Neural cell (in vitro differentiated cells): ENCODE data around the gene KIF5A. TPM values are rescaled to one million over a fixed set of nuclear protein-coding genes. Genes with fewer than 3 reads are reported as not detected.

Experiments used
- H2AFZ ChIP-seq: fragments of 200-600, 300-800 bp; sonication (generic), shearing (Covaris generic); 2 replicates; pipeline ENCODE4 v1.6.0; 2014; ENCODE audit warnings: low read depth, mild to moderate bottlenecking, antibody characterized with exemption, low read length, moderate library complexity
- H3F3A ChIP-seq: fragments of 200-600 bp; shearing (Covaris generic); 2 replicates; pipeline ENCODE4 v1.6.1; 2016; ENCODE audit warnings: mild to moderate bottlenecking, moderate library complexity, mixed read lengths, antibody characterized with exemption, low read length; ENCODE audit not compliant: insufficient read depth, poor library complexity, severe bottlenecking
- H3K27ac ChIP-seq: fragments of 200-600, 300-800 bp; sonication (generic), shearing (Covaris generic); 2 replicates; pipeline ENCODE4 v1.5.1; 2014; ENCODE audit warnings: mild to moderate bottlenecking, low read length, moderate library complexity
- H3K27me3 ChIP-seq: fragments of 300-800, 200-600 bp; sonication (generic), shearing (Covaris generic); 2 replicates; pipeline ENCODE4 v1.6.0; 2014; ENCODE audit warnings: mild to moderate bottlenecking, low read depth, low read length, moderate library complexity; ENCODE audit not compliant: insufficient read depth
- H3K36me3 ChIP-seq: fragments of 300-800, 200-600 bp; sonication (generic), shearing (Covaris generic); 2 replicates; pipeline ENCODE4 v1.5.1; 2014; ENCODE audit warnings: mild to moderate bottlenecking, antibody characterized with exemption, low read length, moderate library complexity; ENCODE audit not compliant: insufficient read depth
- H3K4me2 ChIP-seq: fragments of 300-800, 200-600 bp; sonication (generic), shearing (Covaris generic); 2 replicates; pipeline ENCODE4 v1.6.0; 2014; ENCODE audit warnings: mild to moderate bottlenecking, low read length
- H3K4me3 ChIP-seq: fragments of 300-800, 200-600 bp; sonication (generic), shearing (Covaris generic); 2 replicates; pipeline ENCODE4 v1.5.1; 2014; ENCODE audit warnings: mild to moderate bottlenecking, low read length, moderate library complexity
- H3K79me2 ChIP-seq: fragments of 200-600 bp; shearing (Covaris generic); replicated peaks from 2 replicates; pipeline ENCODE4 v1.6.0; 2014; ENCODE audit warnings: mild to moderate bottlenecking, low read length, moderate library complexity; ENCODE audit not compliant: insufficient read depth
- H3K9ac ChIP-seq: fragments of 300-800, 200-600 bp; sonication (generic), shearing (Covaris generic); 2 replicates; pipeline ENCODE4 v1.6.1; 2016; ENCODE audit warnings: mild to moderate bottlenecking, low read length, mixed read lengths
- H3K9me2 ChIP-seq: fragments of 200-600 bp; shearing (Covaris generic); 2 replicates; pipeline ENCODE4 v1.6.1; 2016; ENCODE audit warnings: mild to moderate bottlenecking, low read length, mixed read lengths; ENCODE audit not compliant: insufficient read depth
- H3K9me3 ChIP-seq: fragments of 200-600, 300-800 bp; sonication (generic), shearing (Covaris generic); 2 replicates; pipeline ENCODE4 v1.6.1; 2016; ENCODE audit warnings: mild to moderate bottlenecking, mixed run types, low read length, moderate library complexity, mixed read lengths
- H4K20me1 ChIP-seq: fragments of 200-600 bp; shearing (Covaris generic); 2 replicates; pipeline ENCODE4 v1.6.1; 2016; ENCODE audit warnings: mild to moderate bottlenecking, mixed run types; ENCODE audit not compliant: insufficient read depth
- CTCF ChIP-seq: fragments of 450-650 bp; IDR thresholded peaks from 2 replicates; pipeline ENCODE4 v1.5.1; 2014; ENCODE audit warnings: antibody characterized with exemption, mild to moderate bottlenecking, moderate library complexity; ENCODE audit not compliant: poor library complexity, severe bottlenecking
- EP300 ChIP-seq: fragments of 450-650 bp; conservative IDR thresholded peaks from 2 replicates; pipeline ENCODE4 v1.6.1; 2014; ENCODE audit warnings: antibody characterized with exemption, mild to moderate bottlenecking, moderate library complexity; ENCODE audit not compliant: poor library complexity, severe bottlenecking
- EZH2 ChIP-seq: fragments of 200-600, 300-800 bp; shearing (Covaris generic), sonication (generic); IDR thresholded peaks from 2 replicates; pipeline ENCODE4 v1.6.1; 2014; ENCODE audit warnings: antibody characterized with exemption, low read length, borderline replicate concordance, mild to moderate bottlenecking; ENCODE audit not compliant: insufficient read depth, poor library complexity, severe bottlenecking
- MXI1 ChIP-seq: fragments of 450-650 bp; conservative IDR thresholded peaks from 2 replicates; pipeline ENCODE4 v1.6.1; 2014; ENCODE audit warnings: antibody characterized with exemption, mild to moderate bottlenecking; ENCODE audit not compliant: poor library complexity, severe bottlenecking
- POLR2AphosphoS5 ChIP-seq: IDR thresholded peaks from 2 replicates; pipeline ENCODE4 v1.6.1; 2012
- RAD21 ChIP-seq: fragments of 450-650 bp; conservative IDR thresholded peaks from 2 replicates; pipeline ENCODE4 v1.6.1; 2014; ENCODE audit warnings: antibody characterized with exemption, mild to moderate bottlenecking, moderate library complexity
- SMC3 ChIP-seq: fragments of 450-650 bp; conservative IDR thresholded peaks from 2 replicates; pipeline ENCODE4 v1.6.1; 2014; ENCODE audit warnings: antibody characterized with exemption, mild to moderate bottlenecking, moderate library complexity; ENCODE audit not compliant: poor library complexity
- TAF1 ChIP-seq: IDR thresholded peaks from 2 replicates; pipeline ENCODE4 v1.6.1; 2012; ENCODE audit warnings: low read depth
- polyA plus RNA-seq: library from polyadenylated mRNA; depleted of rRNA; stranded (reverse); fragments of >200 nt; gene quantifications from 2 replicates; pipeline ENCODE4 v1.2.3, GENCODE V29; 2014
- TF ChIP-seq, protein P1 (sequence below): IDR thresholded peaks from 2 replicates; pipeline ENCODE4 v1.6.1; 2012; ENCODE audit warnings: borderline replicate concordance

Gene KIF5A
- polyA plus RNA-seq, 1 donor from 2014 or later: 58.8 TPM

DNA sequence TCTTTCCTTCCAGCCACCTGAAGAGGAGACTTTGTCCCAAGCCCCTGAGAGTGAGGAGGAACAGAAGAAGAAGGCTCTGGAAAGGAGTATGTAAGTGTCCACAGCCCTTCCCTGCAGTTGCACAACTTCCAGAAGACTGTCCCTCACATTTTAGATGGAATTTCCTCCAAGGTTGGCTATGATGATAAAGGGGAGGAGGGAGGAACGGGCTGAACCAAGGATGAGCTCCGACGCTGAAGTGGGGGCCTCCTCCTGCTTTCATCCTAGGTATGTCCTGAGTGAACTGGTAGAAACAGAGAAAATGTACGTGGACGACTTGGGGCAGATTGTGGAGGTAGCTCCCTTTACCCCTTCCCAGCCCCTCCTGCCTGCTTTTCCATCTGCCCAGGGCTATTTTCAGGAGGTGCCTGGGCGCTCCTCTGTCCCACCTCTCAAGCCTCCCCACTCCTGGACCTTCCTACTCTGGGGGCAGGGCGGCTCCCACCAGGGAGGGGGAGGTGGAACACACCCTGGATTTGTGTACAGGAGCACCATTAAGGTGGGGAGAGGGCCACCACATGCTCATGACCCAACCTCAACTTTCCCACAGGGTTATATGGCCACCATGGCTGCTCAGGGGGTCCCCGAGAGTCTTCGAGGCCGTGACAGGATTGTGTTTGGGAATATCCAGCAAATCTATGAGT is 63.7 kb downstream of the KIF5A start:
- H3K4me3 ChIP-seq: no peak overlapping the region
- no peaks in the 10 kb centered on the region for H3K36me3 ChIP-seq
- no peaks in the 10 kb centered on the region for H4K20me1 ChIP-seq
- H3K79me2 ChIP-seq: no peaks in the 10 kb centered on the region
- H3K9ac ChIP-seq: no peak overlapping the region
- TF ChIP-seq, protein P1, sequence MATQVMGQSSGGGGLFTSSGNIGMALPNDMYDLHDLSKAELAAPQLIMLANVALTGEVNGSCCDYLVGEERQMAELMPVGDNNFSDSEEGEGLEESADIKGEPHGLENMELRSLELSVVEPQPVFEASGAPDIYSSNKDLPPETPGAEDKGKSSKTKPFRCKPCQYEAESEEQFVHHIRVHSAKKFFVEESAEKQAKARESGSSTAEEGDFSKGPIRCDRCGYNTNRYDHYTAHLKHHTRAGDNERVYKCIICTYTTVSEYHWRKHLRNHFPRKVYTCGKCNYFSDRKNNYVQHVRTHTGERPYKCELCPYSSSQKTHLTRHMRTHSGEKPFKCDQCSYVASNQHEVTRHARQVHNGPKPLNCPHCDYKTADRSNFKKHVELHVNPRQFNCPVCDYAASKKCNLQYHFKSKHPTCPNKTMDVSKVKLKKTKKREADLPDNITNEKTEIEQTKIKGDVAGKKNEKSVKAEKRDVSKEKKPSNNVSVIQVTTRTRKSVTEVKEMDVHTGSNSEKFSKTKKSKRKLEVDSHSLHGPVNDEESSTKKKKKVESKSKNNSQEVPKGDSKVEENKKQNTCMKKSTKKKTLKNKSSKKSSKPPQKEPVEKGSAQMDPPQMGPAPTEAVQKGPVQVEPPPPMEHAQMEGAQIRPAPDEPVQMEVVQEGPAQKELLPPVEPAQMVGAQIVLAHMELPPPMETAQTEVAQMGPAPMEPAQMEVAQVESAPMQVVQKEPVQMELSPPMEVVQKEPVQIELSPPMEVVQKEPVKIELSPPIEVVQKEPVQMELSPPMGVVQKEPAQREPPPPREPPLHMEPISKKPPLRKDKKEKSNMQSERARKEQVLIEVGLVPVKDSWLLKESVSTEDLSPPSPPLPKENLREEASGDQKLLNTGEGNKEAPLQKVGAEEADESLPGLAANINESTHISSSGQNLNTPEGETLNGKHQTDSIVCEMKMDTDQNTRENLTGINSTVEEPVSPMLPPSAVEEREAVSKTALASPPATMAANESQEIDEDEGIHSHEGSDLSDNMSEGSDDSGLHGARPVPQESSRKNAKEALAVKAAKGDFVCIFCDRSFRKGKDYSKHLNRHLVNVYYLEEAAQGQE: no peak
- no peak for TF ChIP-seq EP300
- no peak for TF ChIP-seq CTCF
- TF ChIP-seq SMC3: no peak
- no peak for TF ChIP-seq RAD21
- no peak for TF ChIP-seq EZH2
- TF ChIP-seq MXI1: no peak
- no peak for TF ChIP-seq TAF1
- TF ChIP-seq POLR2AphosphoS5: no peak
- no peaks in the 10 kb centered on the region for H3F3A ChIP-seq
- no peak overlapping the region for H3K27ac ChIP-seq
- no peak overlapping the region for H2AFZ ChIP-seq
- H3K9me3 ChIP-seq: no peaks in the 10 kb centered on the region
- H3K27me3 ChIP-seq: peaks cover 21% of the 10 kb centered on the region
- H3K4me2 ChIP-seq: no peak overlapping the region
- H3K9me2 ChIP-seq: no peaks in the 10 kb centered on the region

DNA sequence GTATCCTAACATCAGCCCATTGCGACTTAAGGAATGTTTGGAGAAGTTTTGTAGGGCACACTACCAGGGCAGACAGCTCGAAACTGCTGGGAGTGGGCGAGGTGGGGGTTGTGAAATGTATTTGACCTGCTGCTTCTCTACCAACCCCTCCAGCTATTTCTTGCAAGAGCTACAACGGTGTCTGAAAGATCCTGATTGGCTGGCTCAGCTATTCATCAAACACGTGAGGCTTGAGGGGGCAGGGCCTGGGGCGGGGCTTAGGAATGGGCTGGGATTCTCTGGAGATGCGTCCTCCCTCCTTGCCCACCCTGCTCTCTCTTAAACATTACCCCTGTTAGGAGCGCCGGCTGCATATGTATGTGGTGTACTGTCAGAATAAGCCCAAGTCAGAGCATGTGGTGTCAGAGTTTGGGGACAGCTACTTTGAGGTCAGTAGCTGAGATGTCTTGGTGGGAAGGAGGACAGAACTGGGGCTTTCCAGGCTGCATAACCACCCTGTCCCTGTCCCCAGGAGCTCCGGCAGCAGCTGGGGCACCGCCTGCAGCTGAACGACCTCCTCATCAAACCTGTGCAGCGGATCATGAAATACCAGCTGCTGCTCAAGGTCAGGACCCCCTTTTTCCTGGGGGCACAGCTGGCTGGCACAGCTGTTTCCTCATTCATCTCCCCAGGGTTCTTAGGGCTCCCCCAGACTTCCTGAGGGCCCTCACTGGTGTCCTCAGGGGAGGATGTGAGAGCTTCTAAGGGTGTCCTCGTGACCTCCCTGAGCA is 64.5 kb downstream of the KIF5A start:
- Histone ChIP-seq H3K27ac (no peak overlapping the region), H3K79me2 (no peaks in the 10 kb centered on the region), H2AFZ (no peak overlapping the region), H4K20me1 (no peaks in the 10 kb centered on the region), H3K9ac (no peak overlapping the region), H3K9me2 (no peaks in the 10 kb centered on the region), H3K4me2 (no peak overlapping the region), H3K27me3 (peaks cover 29% of the 10 kb centered on the region), H3F3A (no peaks in the 10 kb centered on the region), H3K36me3 (no peaks in the 10 kb centered on the region), H3K4me3 (no peak overlapping the region), H3K9me3 (no peaks in the 10 kb centered on the region)
- TF ChIP-seq SMC3 (no peak), EP300 (no peak), CTCF (no peak), TAF1 (no peak), POLR2AphosphoS5 (no peak), MXI1 (no peak)
- TF ChIP-seq, protein P1: no peak
